HepG2 (cell line): ENCODE data around the gene KTI12. TPM values are rescaled to one million over a fixed set of nuclear protein-coding genes. Genes with fewer than 3 reads are reported as not detected.

Source experiments
- CHD4 ChIP-seq: fragments of 200-600 bp; sonication (generic); IDR thresholded peaks from 2 replicates; pipeline ENCODE4 v1.7.0; 2017; ENCODE audit warnings: mild to moderate bottlenecking, low read length, borderline replicate concordance
- ETV5 ChIP-seq: IDR thresholded peaks from 2 replicates; pipeline ENCODE4 v1.6.1; 2018; ENCODE audit warnings: missing biosample characterization, missing genetic modification reagents, inconsistent platforms, borderline replicate concordance
- FOXC1 ChIP-seq: sonication (generic); formaldehyde crosslinking; IDR thresholded peaks from 2 replicates; pipeline ENCODE4 v1.8.0; 2022; ENCODE audit warnings: mild to moderate bottlenecking, missing genetic modification reagents, borderline replicate concordance
- FOXJ3 ChIP-seq: sonication (generic); formaldehyde crosslinking; IDR thresholded peaks from 2 replicates; pipeline ENCODE4 v1.4.0; 2020; ENCODE audit warnings: missing genetic modification reagents, mild to moderate bottlenecking, borderline replicate concordance
- GABPB1 ChIP-seq: IDR thresholded peaks from 2 replicates; pipeline ENCODE4 v1.6.1; 2016; ENCODE audit warnings: mild to moderate bottlenecking, missing genetic modification reagents, moderate library complexity, missing compliant biosample characterization
- NCOA1 ChIP-seq: sonication (generic); formaldehyde crosslinking; IDR thresholded peaks from 2 replicates; pipeline ENCODE4 v1.9.0; 2021; ENCODE audit warnings: missing genetic modification reagents
- POLR2G ChIP-seq: fragments of 200-400 bp; formaldehyde crosslinking; IDR thresholded peaks from 2 replicates; pipeline ENCODE4 v1.6.1; 2018; ENCODE audit warnings: mild to moderate bottlenecking, low read depth, low read length, moderate library complexity
- SPEN ChIP-seq: sonication (generic); formaldehyde crosslinking; IDR thresholded peaks from 2 replicates; pipeline ENCODE4 v1.5.1; 2020; ENCODE audit warnings: low read depth, mild to moderate bottlenecking, missing genetic modification reagents
- TEAD3 ChIP-seq: optimal IDR thresholded peaks from 2 replicates; pipeline ENCODE3; 2016; ENCODE audit warnings: borderline replicate concordance
- ZFP90 ChIP-seq: sonication (generic); formaldehyde crosslinking; IDR thresholded peaks from 2 replicates; pipeline ENCODE4 v1.8.0; 2022; ENCODE audit warnings: missing genetic modification reagents, mild to moderate bottlenecking, inconsistent platforms, borderline replicate concordance
- ZNF101 ChIP-seq: sonication (generic); formaldehyde crosslinking; IDR thresholded peaks from 2 replicates; pipeline ENCODE4 v1.4.0; 2020; ENCODE audit warnings: mild to moderate bottlenecking, low read depth, missing genetic modification reagents, borderline replicate concordance
- ZNF441 ChIP-seq: sonication (generic); formaldehyde crosslinking; IDR thresholded peaks from 2 replicates; pipeline ENCODE4 v1.7.0; 2021; ENCODE audit warnings: missing genetic modification reagents, borderline replicate concordance
- ZNF607 ChIP-seq: sonication (generic); formaldehyde crosslinking; IDR thresholded peaks from 2 replicates; pipeline ENCODE4 v1.5.1; 2020; ENCODE audit warnings: missing genetic modification reagents, mild to moderate bottlenecking, borderline replicate concordance
- ZNF720 ChIP-seq: sonication (generic); formaldehyde crosslinking; IDR thresholded peaks from 2 replicates; pipeline ENCODE4 v1.4.0; 2020; ENCODE audit warnings: missing genetic modification reagents
- ZNF850 ChIP-seq: sonication (generic); formaldehyde crosslinking; conservative IDR thresholded peaks from 2 replicates; pipeline ENCODE4 v1.9.0; 2021; ENCODE audit warnings: mild to moderate bottlenecking, missing genetic modification reagents
- polyA plus RNA-seq, 8 experiments: library from polyadenylated mRNA; depleted of rRNA in 3 of 8; stranded (reverse) in 7 of 8; unstranded in 1 of 8; fragments of >200 nt; fragmentation: Illumina TruSeq in 4 of 8; extraction: Trizol in 4 of 8; gene quantifications; 2 replicates each; pipeline versions ENCODE4 v1.2.1 to v1.2.3, GENCODE V29; 2011 to 2016; ENCODE audit warnings: low read depth in 4 of 8, missing spikeins in 1 of 8, mixed read lengths in 1 of 8; ENCODE audit not compliant: insufficient read depth in 1 of 8
- total RNA-seq, 5 experiments: library from RNA; depleted of rRNA; stranded (reverse); fragments of >200 nt; fragmentation: Illumina TruSeq; extraction: Trizol; gene quantifications; 2 replicates each; pipeline ENCODE4 v1.2.3, GENCODE V29; 2016; ENCODE audit warnings: low read depth in 1 of 5
- TF ChIP-seq, protein P1 (sequence below): sonication (generic); formaldehyde crosslinking; IDR thresholded peaks from 2 replicates; pipeline ENCODE4 v1.5.0; 2020; ENCODE audit warnings: missing genetic modification reagents
- TF ChIP-seq, protein P2 (sequence below): IDR thresholded peaks from 2 replicates; pipeline ENCODE4 v1.6.1; 2016; ENCODE audit warnings: mild to moderate bottlenecking, missing biosample characterization, missing genetic modification reagents
- TF ChIP-seq, protein P3 (sequence below): fragments of 450-650 bp; IDR thresholded peaks from 2 replicates; pipeline ENCODE4 v1.6.1; 2016
- TF ChIP-seq, protein P4 (sequence below): sonication (generic); formaldehyde crosslinking; IDR thresholded peaks from 2 replicates; pipeline ENCODE4 v1.9.0; 2021; ENCODE audit warnings: missing genetic modification reagents, mild to moderate bottlenecking, borderline replicate concordance
- TF ChIP-seq, protein P5 (sequence below): IDR thresholded peaks from 2 replicates; pipeline ENCODE4 v1.6.1; 2012; ENCODE audit warnings: low read length, improper control_type of control experiment
- TF ChIP-seq, protein P6 (sequence below): IDR thresholded peaks from 2 replicates; pipeline ENCODE4 v1.6.1; 2016; ENCODE audit warnings: low read depth, control low read depth

KTI12 gene
- total and polyA plus RNA-seq, 2 of the 13 experiments (the other 11 are each of a cell fraction or from before 2014, with no cell fraction given), result 7.4 to 10.2 TPM

DNA sequence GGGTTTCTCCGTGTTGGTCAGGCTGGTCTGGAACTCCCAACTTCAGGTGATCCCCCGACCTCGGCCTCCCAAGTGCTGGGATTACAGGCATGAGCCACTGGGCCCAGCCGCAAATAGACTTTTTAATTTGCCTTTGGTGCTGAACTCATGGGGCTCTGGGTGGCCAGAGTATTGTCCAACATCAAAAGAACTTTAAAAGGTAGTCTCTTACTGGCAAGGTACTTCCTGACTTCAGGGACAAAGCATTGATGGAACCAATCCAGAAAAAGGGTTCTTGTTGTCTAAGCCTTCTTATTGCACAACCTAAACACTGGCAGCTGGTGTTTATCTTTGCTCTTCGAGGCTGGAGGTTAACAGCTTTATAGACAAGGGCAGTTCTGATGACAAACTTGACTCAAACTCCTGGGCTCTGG lies 3.8 kb upstream of the KTI12 start (continued):
- peak; percentile 98 for TF ChIP-seq FOXJ3 (CRISPR knock-in tag)
- TF ChIP-seq, protein P1, sequence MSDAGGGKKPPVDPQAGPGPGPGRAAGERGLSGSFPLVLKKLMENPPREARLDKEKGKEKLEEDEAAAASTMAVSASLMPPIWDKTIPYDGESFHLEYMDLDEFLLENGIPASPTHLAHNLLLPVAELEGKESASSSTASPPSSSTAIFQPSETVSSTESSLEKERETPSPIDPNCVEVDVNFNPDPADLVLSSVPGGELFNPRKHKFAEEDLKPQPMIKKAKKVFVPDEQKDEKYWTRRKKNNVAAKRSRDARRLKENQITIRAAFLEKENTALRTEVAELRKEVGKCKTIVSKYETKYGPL (CRISPR knock-in tag), result 0 out of 2 replicates have a peak, but pooled peaks have one; percentile 50
- TF ChIP-seq CHD4, result peak; percentile 54; the same call in 1 of the 2 replicates
- TF ChIP-seq, protein P2, sequence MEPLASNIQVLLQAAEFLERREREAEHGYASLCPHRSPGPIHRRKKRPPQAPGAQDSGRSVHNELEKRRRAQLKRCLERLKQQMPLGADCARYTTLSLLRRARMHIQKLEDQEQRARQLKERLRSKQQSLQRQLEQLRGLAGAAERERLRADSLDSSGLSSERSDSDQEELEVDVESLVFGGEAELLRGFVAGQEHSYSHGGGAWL, result 0 out of 2 replicates have a peak, but pooled peaks have one; percentile 33
- peak; percentile 87 for TF ChIP-seq TEAD3 (CRISPR knock-in tag)
- TF ChIP-seq, protein P3, sequence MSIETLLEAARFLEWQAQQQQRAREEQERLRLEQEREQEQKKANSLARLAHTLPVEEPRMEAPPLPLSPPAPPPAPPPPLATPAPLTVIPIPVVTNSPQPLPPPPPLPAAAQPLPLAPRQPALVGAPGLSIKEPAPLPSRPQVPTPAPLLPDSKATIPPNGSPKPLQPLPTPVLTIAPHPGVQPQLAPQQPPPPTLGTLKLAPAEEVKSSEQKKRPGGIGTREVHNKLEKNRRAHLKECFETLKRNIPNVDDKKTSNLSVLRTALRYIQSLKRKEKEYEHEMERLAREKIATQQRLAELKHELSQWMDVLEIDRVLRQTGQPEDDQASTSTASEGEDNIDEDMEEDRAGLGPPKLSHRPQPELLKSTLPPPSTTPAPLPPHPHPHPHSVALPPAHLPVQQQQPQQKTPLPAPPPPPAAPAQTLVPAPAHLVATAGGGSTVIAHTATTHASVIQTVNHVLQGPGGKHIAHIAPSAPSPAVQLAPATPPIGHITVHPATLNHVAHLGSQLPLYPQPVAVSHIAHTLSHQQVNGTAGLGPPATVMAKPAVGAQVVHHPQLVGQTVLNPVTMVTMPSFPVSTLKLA, result no peak
- no peak for TF ChIP-seq ZNF441 (CRISPR knock-in tag)
- TF ChIP-seq, protein P4, sequence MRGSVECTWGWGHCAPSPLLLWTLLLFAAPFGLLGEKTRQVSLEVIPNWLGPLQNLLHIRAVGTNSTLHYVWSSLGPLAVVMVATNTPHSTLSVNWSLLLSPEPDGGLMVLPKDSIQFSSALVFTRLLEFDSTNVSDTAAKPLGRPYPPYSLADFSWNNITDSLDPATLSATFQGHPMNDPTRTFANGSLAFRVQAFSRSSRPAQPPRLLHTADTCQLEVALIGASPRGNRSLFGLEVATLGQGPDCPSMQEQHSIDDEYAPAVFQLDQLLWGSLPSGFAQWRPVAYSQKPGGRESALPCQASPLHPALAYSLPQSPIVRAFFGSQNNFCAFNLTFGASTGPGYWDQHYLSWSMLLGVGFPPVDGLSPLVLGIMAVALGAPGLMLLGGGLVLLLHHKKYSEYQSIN (CRISPR knock-in tag), result no peak
- no peak for TF ChIP-seq ZNF850 (CRISPR knock-in tag)
- TF ChIP-seq ETV5 (CRISPR knock-in tag), result peak; percentile 93; the same call in 1 of the 2 replicates
- TF ChIP-seq FOXC1 (CRISPR knock-in tag), result peak; percentile 87; the same call in 1 of the 2 replicates
- no peak for TF ChIP-seq ZNF607 (CRISPR knock-in tag)
- no peak for TF ChIP-seq SPEN
- TF ChIP-seq, protein P5, sequence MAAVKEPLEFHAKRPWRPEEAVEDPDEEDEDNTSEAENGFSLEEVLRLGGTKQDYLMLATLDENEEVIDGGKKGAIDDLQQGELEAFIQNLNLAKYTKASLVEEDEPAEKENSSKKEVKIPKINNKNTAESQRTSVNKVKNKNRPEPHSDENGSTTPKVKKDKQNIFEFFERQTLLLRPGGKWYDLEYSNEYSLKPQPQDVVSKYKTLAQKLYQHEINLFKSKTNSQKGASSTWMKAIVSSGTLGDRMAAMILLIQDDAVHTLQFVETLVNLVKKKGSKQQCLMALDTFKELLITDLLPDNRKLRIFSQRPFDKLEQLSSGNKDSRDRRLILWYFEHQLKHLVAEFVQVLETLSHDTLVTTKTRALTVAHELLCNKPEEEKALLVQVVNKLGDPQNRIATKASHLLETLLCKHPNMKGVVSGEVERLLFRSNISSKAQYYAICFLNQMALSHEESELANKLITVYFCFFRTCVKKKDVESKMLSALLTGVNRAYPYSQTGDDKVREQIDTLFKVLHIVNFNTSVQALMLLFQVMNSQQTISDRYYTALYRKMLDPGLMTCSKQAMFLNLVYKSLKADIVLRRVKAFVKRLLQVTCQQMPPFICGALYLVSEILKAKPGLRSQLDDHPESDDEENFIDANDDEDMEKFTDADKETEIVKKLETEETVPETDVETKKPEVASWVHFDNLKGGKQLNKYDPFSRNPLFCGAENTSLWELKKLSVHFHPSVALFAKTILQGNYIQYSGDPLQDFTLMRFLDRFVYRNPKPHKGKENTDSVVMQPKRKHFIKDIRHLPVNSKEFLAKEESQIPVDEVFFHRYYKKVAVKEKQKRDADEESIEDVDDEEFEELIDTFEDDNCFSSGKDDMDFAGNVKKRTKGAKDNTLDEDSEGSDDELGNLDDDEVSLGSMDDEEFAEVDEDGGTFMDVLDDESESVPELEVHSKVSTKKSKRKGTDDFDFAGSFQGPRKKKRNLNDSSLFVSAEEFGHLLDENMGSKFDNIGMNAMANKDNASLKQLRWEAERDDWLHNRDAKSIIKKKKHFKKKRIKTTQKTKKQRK, result no peak
- TF ChIP-seq ZNF101, result no peak
- 0 out of 2 replicates have a peak, but pooled peaks have one; percentile 35 for TF ChIP-seq ZFP90 (CRISPR knock-in tag)
- no peak for TF ChIP-seq POLR2G
- peak; percentile 44; the same call in 1 of the 2 replicates for TF ChIP-seq GABPB1
- no peak for TF ChIP-seq ZNF720 (CRISPR knock-in tag)
- no peak for TF ChIP-seq NCOA1 (CRISPR knock-in tag)
- TF ChIP-seq, protein P6, sequence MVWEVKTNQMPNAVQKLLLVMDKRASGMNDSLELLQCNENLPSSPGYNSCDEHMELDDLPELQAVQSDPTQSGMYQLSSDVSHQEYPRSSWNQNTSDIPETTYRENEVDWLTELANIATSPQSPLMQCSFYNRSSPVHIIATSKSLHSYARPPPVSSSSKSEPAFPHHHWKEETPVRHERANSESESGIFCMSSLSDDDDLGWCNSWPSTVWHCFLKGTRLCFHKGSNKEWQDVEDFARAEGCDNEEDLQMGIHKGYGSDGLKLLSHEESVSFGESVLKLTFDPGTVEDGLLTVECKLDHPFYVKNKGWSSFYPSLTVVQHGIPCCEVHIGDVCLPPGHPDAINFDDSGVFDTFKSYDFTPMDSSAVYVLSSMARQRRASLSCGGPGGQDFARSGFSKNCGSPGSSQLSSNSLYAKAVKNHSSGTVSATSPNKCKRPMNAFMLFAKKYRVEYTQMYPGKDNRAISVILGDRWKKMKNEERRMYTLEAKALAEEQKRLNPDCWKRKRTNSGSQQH, result peak; percentile 91
